ENCODE measurements around the gene ZC3H18.

The ZC3H18 gene

GRCh38 chr16:88642881-88643643, 72.9 kb downstream of the ZC3H18 start:
- DNase-seq = no peak

GRCh38 chr16:88643644-88643932, 73.4 kb downstream of the ZC3H18 start:
- no peak for DNase-seq

- DNase-seq = no peak
Measured at GRCh38 chr16:88645455-88645854, 75.3 kb downstream of the ZC3H18 start.

- DNase-seq = no peak
Measured at GRCh38 chr16:88645941-88646340, 75.7 kb downstream of the ZC3H18 start.

GRCh38 chr16:88646345-88647034, 76.3 kb downstream of the ZC3H18 start:
- DNase-seq = no peak

- no peak for DNase-seq
Measured at GRCh38 chr16:88647178-88648070, 77.2 kb downstream of the ZC3H18 start.

GRCh38 chr16:88649195-88649923, 79.2 kb downstream of the ZC3H18 start:
- DNase-seq = no peak

- DNase-seq = no peak
Measured at GRCh38 chr16:88649924-88650748, 79.9 kb downstream of the ZC3H18 start.

GRCh38 chr16:88650749-88651275, 80.6 kb downstream of the ZC3H18 start, which contains the start of gene CYBA:
TSS of gene CYBA (minus strand) at chr16:88651053. CDS start at chr16:88651013, 40 bp downstream.
- DNase-seq = peak; percentile 84

GRCh38 chr16:88651276-88651988, 81.2 kb downstream of the ZC3H18 start:
- DNase-seq = no peak

GRCh38 chr16:88651989-88652761, 82.0 kb downstream of the ZC3H18 start:
- no peak for DNase-seq

GRCh38 chr16:88652762-88653063, 82.5 kb downstream of the ZC3H18 start:
- DNase-seq = no peak

GRCh38 chr16:88653101-88653500, 82.9 kb downstream of the ZC3H18 start:
- no peak for DNase-seq

GRCh38 chr16:88653596-88654362, 83.6 kb downstream of the ZC3H18 start:
- DNase-seq = no peak

- DNase-seq = no peak
Measured at GRCh38 chr16:88654363-88655052, 84.3 kb downstream of the ZC3H18 start.

GRCh38 chr16:88655053-88655732, 85.0 kb downstream of the ZC3H18 start:
- no peak for DNase-seq

- no peak for DNase-seq
Measured at GRCh38 chr16:88655733-88656281, 85.6 kb downstream of the ZC3H18 start.
